COLO668 (cell line): ENCODE results near the gene PNCK.
"Not testable (repeated sequence)": the region's sequence is repeated elsewhere in the genome, so short reads cannot be mapped to it uniquely, and the experiment has no call there.

Experiments used
- DNase-seq: peaks from one replicate; lab custom pipeline; 2025; ENCODE audit not compliant: unreplicated experiment; lab: John Stamatoyannopoulos, UW

PNCK gene

GRCh38 chrX:153699210-153699783 lies 25.7 kb upstream of the PNCK start:
- not testable (repeated sequence) for DNase-seq

GRCh38 chrX:153697924-153698865 lies 24.6 kb upstream of the PNCK start:
- no peak for DNase-seq

DNA sequence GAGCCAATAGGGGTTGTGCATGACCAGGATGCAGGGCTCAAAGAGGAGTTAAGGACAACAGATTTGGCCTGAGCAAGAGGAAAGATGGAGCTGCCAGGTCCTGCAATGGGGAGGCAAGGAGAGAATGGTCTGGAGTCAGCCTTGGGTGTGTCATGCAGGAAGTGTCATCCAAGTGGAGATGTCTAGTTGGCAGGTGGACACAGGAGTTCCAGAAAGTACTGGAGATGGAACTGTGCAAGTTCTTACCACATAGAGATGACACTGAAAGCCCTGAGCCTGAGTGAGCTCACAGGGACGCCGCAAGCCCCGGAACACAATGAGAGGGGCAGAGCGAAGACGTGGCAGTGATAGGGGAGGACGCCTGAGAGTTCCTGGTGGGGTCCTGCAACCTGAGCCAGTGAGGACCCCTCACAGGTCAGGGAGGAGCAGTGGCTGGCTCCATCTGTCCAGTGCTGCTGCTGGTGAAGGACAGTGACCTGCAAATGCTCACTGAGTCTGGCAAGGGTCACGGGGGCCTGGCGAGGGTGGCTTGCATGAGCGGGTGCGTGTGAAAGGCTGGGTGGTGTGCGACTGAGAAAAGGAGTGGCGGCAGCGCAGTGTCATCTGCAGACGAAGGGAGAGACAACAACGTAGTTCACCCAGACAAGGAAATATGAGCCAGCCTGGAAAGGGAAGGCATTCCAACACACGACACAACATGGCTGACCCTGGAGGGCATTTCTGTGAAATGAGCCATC lies 23.5 kb upstream of the PNCK start:
- DNase-seq: not testable (repeated sequence)

DNA sequence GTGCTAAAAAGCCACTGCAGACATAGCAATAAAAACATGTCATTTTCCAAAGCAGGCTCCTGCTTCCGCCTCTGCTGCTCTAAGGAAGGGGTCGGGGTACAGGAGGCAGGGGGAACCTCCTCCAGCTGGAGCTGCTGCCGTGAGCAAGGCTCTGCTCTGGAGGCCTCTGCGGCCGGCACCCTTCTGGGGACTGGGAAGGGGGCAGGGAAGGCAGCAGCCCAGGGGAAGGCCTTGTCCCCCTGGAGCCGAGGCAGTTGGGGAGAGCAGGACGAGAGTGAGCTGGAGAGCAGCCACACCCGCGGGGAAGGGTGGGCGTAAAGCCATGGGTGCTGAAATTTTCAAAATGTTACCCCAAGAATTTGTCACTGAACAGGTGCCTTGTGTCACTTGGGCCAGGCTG lies 22.9 kb upstream of the PNCK start:
- not testable (repeated sequence) for DNase-seq

DNA sequence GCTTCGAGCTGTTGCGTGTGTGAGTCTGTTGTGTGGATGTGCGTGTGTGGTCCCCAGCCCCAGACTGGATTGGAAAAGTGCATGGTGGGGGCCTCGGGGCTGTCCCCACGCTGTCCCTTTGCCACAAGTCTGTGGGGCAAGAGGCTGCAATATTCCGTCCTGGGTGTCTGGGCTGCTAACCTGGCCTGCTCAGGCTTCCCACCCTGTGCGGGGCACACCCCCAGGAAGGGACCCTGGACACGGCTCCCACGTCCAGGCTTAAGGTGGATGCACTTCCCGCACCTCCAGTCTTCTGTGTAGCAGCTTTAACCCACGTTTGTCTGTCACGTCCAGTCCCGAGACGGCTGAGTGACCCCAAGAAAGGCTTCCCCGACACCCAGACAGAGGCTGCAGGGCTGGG lies 22.5 kb upstream of the PNCK start:
- no peak for DNase-seq

GRCh38 chrX:153694687-153695270 lies 21.2 kb upstream of the PNCK start:
- no peak for DNase-seq

DNA sequence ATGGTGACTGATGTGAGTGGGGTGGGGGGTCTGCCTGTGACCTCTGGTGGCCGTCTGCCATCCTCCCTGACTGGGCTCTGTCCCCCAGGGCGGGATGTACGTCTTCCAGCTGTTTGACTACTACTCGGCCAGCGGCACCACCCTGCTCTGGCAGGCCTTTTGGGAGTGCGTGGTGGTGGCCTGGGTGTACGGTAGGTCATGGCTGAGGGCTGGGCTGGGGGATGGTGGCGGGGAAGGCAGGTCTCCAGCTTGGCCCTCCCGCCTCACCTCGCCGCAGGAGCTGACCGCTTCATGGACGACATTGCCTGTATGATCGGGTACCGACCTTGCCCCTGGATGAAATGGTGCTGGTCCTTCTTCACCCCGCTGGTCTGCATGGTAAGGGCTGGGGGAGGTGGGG lies 20.6 kb upstream of the PNCK start:
- DNase-seq: not testable (repeated sequence)

GRCh38 chrX:153693216-153694086 lies 19.8 kb upstream of the PNCK start:
- no peak for DNase-seq

GRCh38 chrX:153692611-153693156 lies 19.1 kb upstream of the PNCK start:
- peak; percentile 22 for DNase-seq

- no peak for DNase-seq
These were observed 18.4 kb upstream of the PNCK start for GRCh38 chrX:153692003-153692402.

- DNase-seq: not testable (repeated sequence)
These were observed 17.6 kb upstream of the PNCK start for GRCh38 chrX:153691032-153691827.

DNA sequence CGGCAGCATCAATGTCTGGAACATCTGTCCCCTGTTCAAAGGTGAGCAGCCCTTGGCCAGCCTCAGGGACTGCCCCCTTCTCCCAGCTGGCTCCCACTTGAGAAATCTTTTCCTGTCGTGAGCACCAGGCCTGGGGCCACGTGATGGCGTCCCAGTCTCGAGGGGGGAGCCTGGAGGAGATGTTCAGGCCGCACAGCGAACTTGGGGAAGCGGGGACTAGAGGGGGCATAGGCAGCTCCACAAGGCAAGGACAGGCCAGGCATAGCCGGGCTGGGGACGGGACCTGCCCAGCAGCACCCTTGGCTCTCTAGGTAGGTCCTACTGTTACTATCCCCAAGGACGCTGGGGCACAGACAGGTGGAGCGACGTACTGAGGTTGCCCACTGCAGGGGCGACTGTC lies 16.9 kb upstream of the PNCK start:
- no peak for DNase-seq

- DNase-seq: no peak
These were observed 16.2 kb upstream of the PNCK start for GRCh38 chrX:153689654-153690465.

DNA sequence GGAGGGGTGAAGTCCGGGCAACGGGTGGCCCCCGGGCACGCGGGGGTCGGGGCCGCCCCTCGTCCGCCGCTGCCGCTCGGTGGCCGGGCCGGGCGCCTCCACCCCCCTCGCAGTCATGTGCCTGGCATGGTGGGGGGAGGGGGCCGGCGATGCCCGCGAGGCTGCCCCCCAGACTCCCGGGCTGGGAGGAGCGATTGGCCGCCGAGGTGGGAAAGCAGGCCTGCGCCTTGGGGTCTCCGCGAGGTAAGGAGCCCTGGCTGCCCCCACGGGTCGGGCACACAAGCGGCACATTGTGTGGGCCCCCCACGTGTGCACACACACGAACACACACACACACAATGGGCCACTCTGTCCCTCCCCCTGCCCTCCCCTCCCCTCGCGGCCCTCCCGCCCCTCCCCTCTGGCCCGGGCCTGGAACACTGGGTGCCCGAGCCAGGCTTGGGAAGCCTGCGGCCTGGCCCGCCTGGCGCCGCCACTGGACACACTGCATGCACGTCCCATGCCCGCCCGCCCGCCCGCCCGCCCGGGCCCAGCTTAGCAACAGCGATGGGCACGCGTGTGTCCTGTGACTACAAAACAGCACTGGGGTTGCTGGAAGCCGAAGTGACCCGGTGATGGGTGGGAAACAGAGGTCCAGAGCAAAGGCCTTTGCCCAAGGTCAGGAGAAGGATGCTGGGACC lies 15.4 kb upstream of the PNCK start:
- DNase-seq: no peak

- peak; percentile 12 for DNase-seq
These were observed 14.9 kb upstream of the PNCK start for GRCh38 chrX:153688506-153688905.

- peak; percentile 49 for DNase-seq
These were observed 14.5 kb upstream of the PNCK start for GRCh38 chrX:153688071-153688470.

GRCh38 chrX:153687121-153688039 lies 13.8 kb upstream of the PNCK start, which contains the start of gene SLC6A8:
TSS of gene SLC6A8 (plus strand) at chrX:153687926. CDS start at chrX:153688575, 649 bp downstream.
- DNase-seq: peak; percentile 71
